Brain microvascular endothelial cell (primary cell): ENCODE results near the gene IKBKE.
A peak's percentile ranks its signal among the peaks of the same experiment; 100 is the strongest.

ENCODE experiments used
- DNase-seq: peaks from one replicate; pipeline ENCODE4 v3.0.0-alpha.2; 2020
- H3K27ac ChIP-seq: fragments of 250-450 bp; sonication (Bioruptor Pico); 2 replicates; pipeline ENCODE4 v1.5.1; 2020; ENCODE audit warnings: mild to moderate bottlenecking, moderate library complexity
- H3K27me3 ChIP-seq: fragments of 250-450 bp; sonication (Bioruptor Pico); replicated peaks from 2 replicates; pipeline ENCODE4 v1.5.1; 2020; ENCODE audit warnings: mild to moderate bottlenecking
- H3K36me3 ChIP-seq: fragments of 250-450 bp; sonication (Bioruptor Pico); replicated peaks from 2 replicates; pipeline ENCODE4 v1.5.1; 2020; ENCODE audit warnings: mild to moderate bottlenecking
- H3K4me3 ChIP-seq: 2 replicates; pipeline ENCODE4 v1.5.1; 2011; ENCODE audit warnings: low read depth, mild to moderate bottlenecking, control low read depth, low read length, moderate library complexity
- in situ Hi-C: cut with HindIII; loops from 2 replicates; pipeline ENCODE4 v1.10.0; 2017; ENCODE audit warnings: low sequenced_read_pairs, low pct_ligation_motif_present
- TF ChIP-seq, protein P1 (sequence below): IDR thresholded peaks from 2 replicates; pipeline ENCODE4 v1.5.1; 2011; ENCODE audit warnings: low read depth, mild to moderate bottlenecking, moderate library complexity, low read length, control low read depth, inconsistent platforms; ENCODE audit errors: missing control alignments

IKBKE gene

DNA sequence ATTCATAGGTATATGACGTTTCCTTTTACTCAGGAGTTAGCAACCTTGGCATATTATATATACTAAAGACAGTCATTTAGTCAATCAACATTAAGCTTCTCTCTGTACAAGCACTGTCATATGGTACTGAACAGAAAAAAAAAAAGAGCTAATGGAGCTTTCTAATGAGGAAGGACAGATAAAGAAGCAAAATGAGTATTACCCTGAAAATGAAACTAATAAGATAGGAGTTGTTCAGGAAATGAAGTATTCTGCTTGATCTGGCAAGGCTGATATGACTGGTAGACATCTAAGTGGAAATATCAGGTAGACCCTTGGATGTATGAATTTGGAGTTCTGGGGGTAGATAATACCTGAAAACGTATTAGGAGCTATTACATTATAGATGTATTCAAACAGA lies 4.3 kb upstream of the IKBKE start:
- no peak for DNase-seq
- TF ChIP-seq, protein P1, sequence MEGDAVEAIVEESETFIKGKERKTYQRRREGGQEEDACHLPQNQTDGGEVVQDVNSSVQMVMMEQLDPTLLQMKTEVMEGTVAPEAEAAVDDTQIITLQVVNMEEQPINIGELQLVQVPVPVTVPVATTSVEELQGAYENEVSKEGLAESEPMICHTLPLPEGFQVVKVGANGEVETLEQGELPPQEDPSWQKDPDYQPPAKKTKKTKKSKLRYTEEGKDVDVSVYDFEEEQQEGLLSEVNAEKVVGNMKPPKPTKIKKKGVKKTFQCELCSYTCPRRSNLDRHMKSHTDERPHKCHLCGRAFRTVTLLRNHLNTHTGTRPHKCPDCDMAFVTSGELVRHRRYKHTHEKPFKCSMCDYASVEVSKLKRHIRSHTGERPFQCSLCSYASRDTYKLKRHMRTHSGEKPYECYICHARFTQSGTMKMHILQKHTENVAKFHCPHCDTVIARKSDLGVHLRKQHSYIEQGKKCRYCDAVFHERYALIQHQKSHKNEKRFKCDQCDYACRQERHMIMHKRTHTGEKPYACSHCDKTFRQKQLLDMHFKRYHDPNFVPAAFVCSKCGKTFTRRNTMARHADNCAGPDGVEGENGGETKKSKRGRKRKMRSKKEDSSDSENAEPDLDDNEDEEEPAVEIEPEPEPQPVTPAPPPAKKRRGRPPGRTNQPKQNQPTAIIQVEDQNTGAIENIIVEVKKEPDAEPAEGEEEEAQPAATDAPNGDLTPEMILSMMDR, result no peak
- H3K27me3 ChIP-seq, result no peaks in the 10 kb centered on the region
- H3K36me3 ChIP-seq, result peaks cover 2% of the 10 kb centered on the region
- H3K27ac ChIP-seq, result no peak overlapping the region
- in situ Hi-C loops, result no loop called here
- H3K4me3 ChIP-seq, result no peak overlapping the region

DNA sequence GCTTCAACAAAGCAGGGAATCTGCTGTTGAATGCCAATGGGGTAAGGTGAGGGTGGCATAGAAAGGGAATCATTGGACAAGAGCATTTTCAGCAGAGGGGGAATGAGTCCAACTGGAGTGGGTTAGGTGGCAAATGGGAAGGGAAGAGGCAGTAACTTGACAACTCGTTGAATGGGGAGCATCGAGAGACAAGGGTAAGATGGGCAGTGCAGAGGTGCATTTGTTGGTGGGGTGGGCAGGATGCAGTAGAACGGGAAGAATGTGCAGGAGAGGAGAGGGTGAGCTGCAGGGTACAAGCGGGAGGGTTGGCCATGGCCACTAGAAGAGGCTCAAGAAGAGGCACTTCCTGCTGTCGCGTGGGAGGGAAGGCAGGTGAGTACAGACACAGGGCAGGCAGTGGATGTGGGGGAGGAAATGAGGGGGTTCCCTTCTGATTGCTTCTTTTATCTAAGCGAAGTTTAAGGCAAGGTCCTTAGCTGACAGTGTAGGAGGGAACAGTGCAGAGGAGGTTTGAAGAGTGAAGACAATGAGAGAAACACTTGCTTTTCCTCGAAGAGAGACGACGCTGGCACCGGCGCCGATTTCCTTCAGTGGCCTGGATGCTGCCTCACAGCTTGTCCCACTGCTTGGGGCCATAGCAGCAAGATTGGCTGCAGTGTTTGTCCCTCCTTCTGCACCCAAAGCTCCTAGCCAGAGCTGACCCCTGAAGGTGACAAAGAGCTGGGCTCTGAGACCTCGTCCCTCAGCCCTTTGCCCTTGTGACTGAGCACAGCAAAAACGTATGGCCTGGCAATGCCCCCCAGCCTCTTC lies 3.2 kb upstream of the IKBKE start:
- Histone ChIP-seq H3K27ac (no peak overlapping the region), H3K4me3 (no peak overlapping the region), H3K27me3 (no peaks in the 10 kb centered on the region), H3K36me3 (no peaks in the 10 kb centered on the region)
- in situ Hi-C loops, result no loop called here
- TF ChIP-seq, protein P1, result no peak
- DNase-seq, result no peak

DNA sequence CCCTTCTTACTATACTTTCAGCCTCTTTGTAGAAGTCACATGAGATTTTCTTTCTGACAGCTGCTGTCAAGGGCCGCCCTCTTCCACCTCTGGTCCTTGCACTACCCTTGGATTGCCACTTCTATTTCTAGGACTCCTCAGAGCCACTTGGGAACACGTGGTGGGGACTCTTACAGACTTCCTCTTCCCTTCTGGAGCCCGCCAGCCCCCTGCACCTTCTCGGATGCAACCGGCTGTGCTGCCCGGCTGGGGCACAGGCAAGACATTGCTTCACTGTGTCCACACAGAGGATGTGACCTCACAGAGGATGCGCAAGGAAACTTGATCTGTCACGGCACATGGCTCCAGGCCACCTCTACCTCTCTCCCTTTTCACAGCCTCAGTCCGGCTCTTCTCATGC lies 2.4 kb upstream of the IKBKE start:
- H3K27me3 ChIP-seq, result no peaks in the 10 kb centered on the region
- no peaks in the 10 kb centered on the region for H3K36me3 ChIP-seq
- H3K27ac ChIP-seq, result no peak overlapping the region
- in situ Hi-C loops, result no loop called here
- peak; percentile 38 for DNase-seq
- TF ChIP-seq, protein P1, result no peak
- H3K4me3 ChIP-seq, result no peak overlapping the region

DNA sequence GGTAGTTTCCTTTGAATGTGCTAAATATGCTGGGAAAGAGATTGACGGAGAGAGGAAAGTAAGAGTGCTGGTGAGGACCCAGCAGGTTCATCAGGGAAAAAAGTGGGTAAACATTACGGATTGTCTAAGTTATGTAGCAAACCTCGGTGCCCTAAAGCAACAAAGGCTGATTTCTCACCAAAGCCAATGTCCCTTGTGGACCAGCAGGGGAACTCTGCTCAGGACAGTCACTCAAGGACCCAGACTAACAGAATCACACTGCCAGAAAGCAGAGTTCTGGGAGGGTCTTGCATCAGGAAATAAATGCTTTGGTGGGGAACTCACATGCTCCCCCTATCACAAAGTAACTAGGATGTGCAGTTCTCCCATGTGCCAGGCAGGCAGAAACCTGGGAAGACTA lies 1.7 kb upstream of the IKBKE start:
- TF ChIP-seq, protein P1, result no peak
- in situ Hi-C loops, result no loop called here
- no peaks in the 10 kb centered on the region for H3K36me3 ChIP-seq
- no peak overlapping the region for H3K27ac ChIP-seq
- no peaks in the 10 kb centered on the region for H3K27me3 ChIP-seq
- no peak overlapping the region for H3K4me3 ChIP-seq
- no peak for DNase-seq

DNA sequence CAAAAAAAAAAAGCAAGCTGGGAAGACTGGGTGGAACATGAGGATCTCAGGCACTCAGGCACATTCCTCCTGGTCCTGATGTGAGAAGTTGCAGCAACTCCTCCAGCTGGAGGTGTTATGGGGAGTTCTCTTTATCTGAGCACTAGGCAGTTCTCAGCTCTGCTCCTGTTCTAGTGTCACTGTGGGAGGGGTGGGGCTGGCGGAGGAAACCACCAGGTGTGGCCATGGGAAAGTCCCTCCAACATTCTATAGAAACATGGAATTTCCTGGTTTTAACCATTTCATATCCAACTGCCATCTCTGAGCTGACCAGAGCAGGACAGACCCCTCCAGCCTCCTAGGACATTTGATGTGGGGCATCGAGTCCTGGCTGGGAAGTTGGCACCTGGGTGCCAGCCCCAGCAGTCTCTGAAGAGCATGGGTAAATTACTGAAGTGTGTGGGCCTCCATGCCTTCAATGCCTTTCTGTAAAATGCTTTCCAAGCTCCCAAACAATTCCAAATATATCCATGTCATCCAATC lies 804 bp upstream of the IKBKE start:
- peaks cover 6% of the 10 kb centered on the region for H3K36me3 ChIP-seq
- in situ Hi-C loops, result no loop called here
- no peaks in the 10 kb centered on the region for H3K27me3 ChIP-seq
- TF ChIP-seq, protein P1, result no peak
- DNase-seq, result no peak
- peak overlapping the region; percentile 86 for H3K4me3 ChIP-seq
- no peak overlapping the region for H3K27ac ChIP-seq
